ENCODE measurements around the gene MLLT1. TPM values are rescaled to one million over a fixed set of nuclear protein-coding genes. Genes with fewer than 3 reads are reported as not detected.

Gene MLLT1
- total RNA-seq, 2 experiments from 2014 or later, result 17.5 to 56.0 TPM

DNA sequence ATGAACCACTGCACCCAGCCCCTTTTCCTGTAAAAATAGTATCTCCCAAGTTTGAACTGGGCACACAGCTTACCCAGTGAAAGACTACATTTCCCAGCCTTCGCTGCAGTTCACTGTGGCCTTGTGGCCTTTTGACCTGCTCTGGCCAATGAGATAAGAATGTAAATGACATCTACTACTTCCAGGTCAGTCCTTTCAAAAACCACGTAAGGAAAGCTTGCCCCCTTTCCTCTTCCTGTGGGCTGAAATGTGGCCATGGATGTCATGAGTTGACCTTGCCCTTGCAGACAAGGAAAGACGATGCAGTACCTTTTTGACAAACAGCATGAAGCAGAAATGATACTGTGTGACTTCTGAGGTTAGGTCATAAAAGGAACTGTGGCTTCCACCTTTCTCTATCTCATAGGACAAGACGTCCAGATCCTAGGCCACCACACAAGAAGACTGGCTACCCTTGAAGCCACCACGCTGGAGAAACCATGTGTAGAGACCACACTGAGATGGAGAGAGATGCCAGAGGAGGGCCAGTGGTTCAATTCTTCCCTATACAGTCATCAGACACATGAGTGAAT lies 33.7 kb upstream of the MLLT1 start:
- intact Hi-C loops (cut with micrococcal nuclease; ENCODE audit: unreplicated experiment), result no loop called here
- Histone ChIP-seq H3K36me3 (ENCODE audit: insufficient read depth, low read length) (no peaks in the 10 kb centered on the region), H2AFZ (ENCODE audit: low read length) (no peak overlapping the region), H3K27ac (ENCODE audit: low read depth, low read length, poor library complexity, severe bottlenecking) (no peak overlapping the region), H3K4me1 (ENCODE audit: insufficient read depth, low read length, poor library complexity, severe bottlenecking) (no peaks in the 10 kb centered on the region), H4K20me1 (ENCODE audit: insufficient read depth, low read length) (no peaks in the 10 kb centered on the region), H3K9me2 (ENCODE audit: insufficient read depth, low read length) (no peaks in the 10 kb centered on the region), H3K79me2 (ENCODE audit: insufficient read depth, low read depth, low read length) (no peaks in the 10 kb centered on the region), H3K9me3 (ENCODE audit: low read length) (no peaks in the 10 kb centered on the region), H3K4me3 (ENCODE audit: low read depth, low read length, poor library complexity, severe bottlenecking) (no peak overlapping the region), H3K4me2 (ENCODE audit: low read length) (no peak overlapping the region)
- no TSS peak for BruUV-seq (replicated peaks)
- DNase-seq (ENCODE audit: low spot score), result no peak
- TF ChIP-seq EZH2phosphoT487 (IDR thresholded peaks at IDR 0.05; ENCODE audit: borderline replicate concordance, low read depth, low read length), result no peak
- TF ChIP-seq, protein P1, sequence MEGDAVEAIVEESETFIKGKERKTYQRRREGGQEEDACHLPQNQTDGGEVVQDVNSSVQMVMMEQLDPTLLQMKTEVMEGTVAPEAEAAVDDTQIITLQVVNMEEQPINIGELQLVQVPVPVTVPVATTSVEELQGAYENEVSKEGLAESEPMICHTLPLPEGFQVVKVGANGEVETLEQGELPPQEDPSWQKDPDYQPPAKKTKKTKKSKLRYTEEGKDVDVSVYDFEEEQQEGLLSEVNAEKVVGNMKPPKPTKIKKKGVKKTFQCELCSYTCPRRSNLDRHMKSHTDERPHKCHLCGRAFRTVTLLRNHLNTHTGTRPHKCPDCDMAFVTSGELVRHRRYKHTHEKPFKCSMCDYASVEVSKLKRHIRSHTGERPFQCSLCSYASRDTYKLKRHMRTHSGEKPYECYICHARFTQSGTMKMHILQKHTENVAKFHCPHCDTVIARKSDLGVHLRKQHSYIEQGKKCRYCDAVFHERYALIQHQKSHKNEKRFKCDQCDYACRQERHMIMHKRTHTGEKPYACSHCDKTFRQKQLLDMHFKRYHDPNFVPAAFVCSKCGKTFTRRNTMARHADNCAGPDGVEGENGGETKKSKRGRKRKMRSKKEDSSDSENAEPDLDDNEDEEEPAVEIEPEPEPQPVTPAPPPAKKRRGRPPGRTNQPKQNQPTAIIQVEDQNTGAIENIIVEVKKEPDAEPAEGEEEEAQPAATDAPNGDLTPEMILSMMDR (conservative IDR thresholded peaks at IDR 0.05; ENCODE audit: low read length), result no peak
- CTCF ChIA-PET (ENCODE audit: unreplicated experiment), result no interaction called here
- POLR2A ChIA-PET, result no interaction called here

DNA sequence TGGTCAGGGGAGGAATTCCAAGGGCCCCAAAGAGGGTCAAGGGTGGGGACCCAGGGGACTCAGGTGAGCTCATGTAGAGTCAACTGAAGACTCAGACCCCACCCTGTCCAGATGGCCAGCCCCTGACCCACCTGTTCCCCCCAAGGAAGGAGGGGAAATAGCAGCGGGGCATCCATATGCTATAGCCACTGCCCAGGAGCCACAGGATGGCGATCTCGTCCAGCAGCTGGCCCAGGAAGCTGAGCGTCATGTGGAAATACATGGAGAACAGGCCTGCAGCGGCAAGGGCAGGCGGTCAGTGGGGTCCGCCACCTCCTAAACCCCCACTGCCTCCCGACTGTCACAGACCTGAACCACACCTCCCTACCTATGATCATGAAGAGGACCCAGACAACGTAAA lies 32.2 kb upstream of the MLLT1 start:
- Histone ChIP-seq H3K4me1 (ENCODE audit: insufficient read depth, low read length, poor library complexity, severe bottlenecking) (no peaks in the 10 kb centered on the region), H3K9me3 (ENCODE audit: low read length) (no peaks in the 10 kb centered on the region), H4K20me1 (ENCODE audit: insufficient read depth, low read length) (no peaks in the 10 kb centered on the region), H2AFZ (ENCODE audit: low read length) (no peak overlapping the region), H3K4me3 (ENCODE audit: low read depth, low read length, poor library complexity, severe bottlenecking) (no peak overlapping the region), H3K9me2 (ENCODE audit: insufficient read depth, low read length) (no peaks in the 10 kb centered on the region), H3K36me3 (ENCODE audit: insufficient read depth, low read length) (no peaks in the 10 kb centered on the region), H3K4me2 (ENCODE audit: low read length) (no peak overlapping the region), H3K27ac (ENCODE audit: low read depth, low read length, poor library complexity, severe bottlenecking) (no peak overlapping the region), H3K79me2 (ENCODE audit: insufficient read depth, low read depth, low read length) (no peaks in the 10 kb centered on the region)
- no peak for TF ChIP-seq EZH2phosphoT487 (IDR thresholded peaks at IDR 0.05; ENCODE audit: borderline replicate concordance, low read depth, low read length)
- TF ChIP-seq, protein P1 (conservative IDR thresholded peaks at IDR 0.05; ENCODE audit: low read length), result no peak
- ChIA-PET POLR2A (no interaction called here), CTCF (ENCODE audit: unreplicated experiment) (no interaction called here)
- no TSS peak for BruUV-seq (replicated peaks)
- intact Hi-C loops (cut with micrococcal nuclease; ENCODE audit: unreplicated experiment), result no loop called here
- no peak for DNase-seq (ENCODE audit: low spot score)

DNA sequence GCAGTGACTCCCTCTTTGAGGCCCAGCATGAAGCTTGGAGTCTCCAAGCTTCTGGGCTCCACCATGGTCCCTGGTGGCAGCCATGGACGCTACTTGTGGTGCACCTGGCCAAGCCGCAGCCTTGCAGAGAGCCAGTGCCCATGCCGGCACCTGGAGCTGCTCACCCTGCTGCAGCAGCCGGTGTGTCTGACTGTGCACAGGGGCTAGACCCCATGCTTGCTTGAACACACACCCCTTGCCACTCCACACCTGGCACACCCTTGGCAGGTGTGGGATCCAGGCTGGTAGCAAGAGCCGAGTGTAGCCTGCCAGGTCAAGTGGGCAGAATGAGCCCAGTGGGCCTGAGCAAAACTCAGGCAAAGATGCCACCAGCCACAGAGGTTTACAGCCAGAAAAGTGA lies 18.6 kb upstream of the MLLT1 start:
- Histone ChIP-seq H3K4me2 (ENCODE audit: low read length) (no peak overlapping the region), H2AFZ (ENCODE audit: low read length) (no peak overlapping the region), H3K9me2 (ENCODE audit: insufficient read depth, low read length) (no peaks in the 10 kb centered on the region), H3K9me3 (ENCODE audit: low read length) (no peaks in the 10 kb centered on the region), H3K4me1 (ENCODE audit: insufficient read depth, low read length, poor library complexity, severe bottlenecking) (no peaks in the 10 kb centered on the region), H3K36me3 (ENCODE audit: insufficient read depth, low read length) (no peaks in the 10 kb centered on the region), H3K4me3 (ENCODE audit: low read depth, low read length, poor library complexity, severe bottlenecking) (no peak overlapping the region), H3K79me2 (ENCODE audit: insufficient read depth, low read depth, low read length) (no peaks in the 10 kb centered on the region), H4K20me1 (ENCODE audit: insufficient read depth, low read length) (no peaks in the 10 kb centered on the region), H3K27ac (ENCODE audit: low read depth, low read length, poor library complexity, severe bottlenecking) (no peak overlapping the region)
- no peak for DNase-seq (ENCODE audit: low spot score)
- TF ChIP-seq EZH2phosphoT487 (IDR thresholded peaks at IDR 0.05; ENCODE audit: borderline replicate concordance, low read depth, low read length), result no peak
- TF ChIP-seq, protein P1 (conservative IDR thresholded peaks at IDR 0.05; ENCODE audit: low read length), result no peak
- intact Hi-C loops (cut with micrococcal nuclease; ENCODE audit: unreplicated experiment), result no loop called here
- POLR2A ChIA-PET, result interaction anchor here (0.6 kb wide), 1 partner anchor 61 kb away, joined by 3 read pairs; no protein-coding TSS in a partner anchor
- CTCF ChIA-PET (ENCODE audit: unreplicated experiment), result interaction anchor here (1.3 kb wide), 1 partner anchor 80 kb away, joined by 4 read pairs; no protein-coding TSS in a partner anchor
- BruUV-seq (replicated peaks), result no TSS peak

Measured in OCI-LY7 (cell line).